ENCODE data around the gene ZNF804A.
"Not testable (repeated sequence)": the region's sequence is repeated elsewhere in the genome, so short reads cannot be mapped to it uniquely, and the experiment has no call there.

Gene ZNF804A

DNA sequence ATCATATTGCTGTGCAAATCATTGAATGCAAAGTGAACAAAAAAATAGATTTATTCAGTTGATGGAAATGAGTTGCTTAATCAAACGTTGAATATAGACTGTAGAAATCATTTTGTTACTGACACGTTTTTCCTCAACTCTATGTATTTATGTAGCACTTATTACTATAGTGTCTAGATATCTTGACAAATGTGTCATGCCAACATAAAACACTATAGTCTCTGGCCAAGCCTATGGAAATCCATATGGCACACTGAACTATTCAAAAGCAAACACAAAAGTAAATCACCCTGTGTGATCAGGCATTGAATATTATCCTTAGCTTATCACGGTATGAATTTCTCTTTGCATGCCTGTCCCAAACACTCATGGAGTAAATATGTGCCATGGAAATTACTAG is 131.3 kb downstream of the ZNF804A start:
- no peak for DNase-seq

- DNase-seq = no peak
These were observed 132.0 kb downstream of the ZNF804A start for GRCh38 chr2:184730288-184730687.

DNA sequence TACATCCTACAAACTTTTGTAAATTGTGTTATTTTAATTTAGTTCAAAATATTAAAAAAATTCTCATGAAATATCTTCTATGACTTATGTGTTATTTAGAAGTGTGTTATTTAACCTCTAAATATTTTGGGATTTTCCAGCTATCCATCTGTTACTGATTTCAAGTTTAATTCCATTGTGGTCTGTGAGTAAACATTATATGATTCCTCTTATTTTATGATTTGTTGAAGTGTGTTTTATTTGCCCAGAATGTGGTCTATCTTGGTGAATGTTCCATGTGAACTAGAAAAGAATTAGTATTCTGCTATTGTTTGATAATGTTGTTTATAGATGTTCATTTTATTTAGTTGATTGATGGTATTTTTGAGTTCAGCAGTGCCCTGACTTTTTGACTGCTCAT is 136.0 kb downstream of the ZNF804A start:
- no peak for DNase-seq

DNA sequence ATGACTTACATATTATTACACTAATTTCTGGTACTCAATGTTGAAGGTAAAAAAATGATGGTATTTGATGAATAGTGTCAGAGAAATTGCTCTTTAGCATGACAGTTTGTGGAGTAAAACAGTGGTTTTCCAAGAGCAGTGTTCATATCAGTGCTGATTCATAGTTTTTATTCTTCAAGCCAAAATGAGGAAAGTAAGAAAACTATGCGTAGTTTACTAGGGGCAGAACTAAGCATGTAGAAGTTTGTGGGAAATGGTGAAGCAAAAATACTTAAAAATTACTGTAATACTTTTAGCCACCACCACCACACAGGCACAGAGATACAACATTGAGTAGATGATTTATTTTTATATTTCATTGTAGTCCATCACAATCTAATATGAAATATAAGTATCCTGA is 137.3 kb downstream of the ZNF804A start:
- no peak for DNase-seq

GRCh38 chr2:184743096-184743495 is 144.8 kb downstream of the ZNF804A start:
- no peak for DNase-seq

GRCh38 chr2:184756161-184756560 is 157.8 kb downstream of the ZNF804A start:
- no peak for DNase-seq

DNA sequence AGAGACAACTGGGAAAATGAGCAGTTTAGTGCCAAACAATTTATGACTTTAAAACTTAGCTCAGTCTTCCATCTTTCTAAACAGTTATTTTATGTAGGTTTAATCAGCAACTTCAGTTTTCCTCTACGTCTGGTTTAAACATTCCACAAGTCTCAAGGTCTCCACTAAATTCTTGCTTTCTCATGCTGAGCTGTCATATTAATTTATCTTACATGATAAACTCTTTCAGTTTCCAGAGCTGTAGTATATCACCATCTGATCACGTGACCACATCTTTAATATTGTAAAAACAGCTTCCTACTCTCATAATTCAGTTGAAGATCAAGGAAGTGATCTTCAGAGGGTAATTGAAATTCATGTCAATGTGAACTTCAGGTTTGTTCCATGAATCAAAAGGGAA is 158.6 kb downstream of the ZNF804A start:
- DNase-seq = no peak

DNA sequence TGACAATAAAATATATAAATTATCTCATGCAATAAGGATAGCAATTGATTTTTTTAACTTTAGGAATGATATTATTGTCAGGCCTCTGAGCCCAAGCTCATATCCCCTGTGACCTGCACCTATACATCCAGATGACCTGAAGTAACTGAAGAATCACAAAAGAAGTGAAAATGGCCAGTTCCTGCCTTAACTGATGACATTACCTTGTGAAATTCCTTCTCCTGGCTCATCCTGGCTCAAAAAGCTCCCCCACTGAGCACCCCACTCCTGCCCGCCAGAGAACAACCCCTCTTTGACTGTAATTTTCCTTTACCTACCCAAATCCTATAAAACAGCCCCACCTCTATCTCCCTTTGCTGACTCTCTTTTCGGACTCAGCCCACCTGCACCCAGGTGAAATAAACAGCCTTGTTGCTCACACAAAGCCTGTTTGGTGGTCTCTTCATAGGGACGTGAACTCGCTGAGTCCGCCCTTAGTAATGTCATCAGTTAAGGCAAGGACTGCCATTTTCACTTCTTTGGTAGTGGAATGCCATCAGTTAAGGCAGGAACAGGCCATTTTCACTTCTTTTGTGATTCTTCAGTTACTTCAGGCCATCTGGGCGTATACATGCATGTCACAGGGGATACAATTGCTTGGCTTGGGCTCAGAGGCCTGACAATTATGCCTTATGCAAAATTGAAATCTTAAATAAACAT is 161.4 kb downstream of the ZNF804A start:
- not testable (repeated sequence) for DNase-seq

- DNase-seq = no peak
These were observed 162.6 kb downstream of the ZNF804A start for GRCh38 chr2:184760931-184761330.

DNA sequence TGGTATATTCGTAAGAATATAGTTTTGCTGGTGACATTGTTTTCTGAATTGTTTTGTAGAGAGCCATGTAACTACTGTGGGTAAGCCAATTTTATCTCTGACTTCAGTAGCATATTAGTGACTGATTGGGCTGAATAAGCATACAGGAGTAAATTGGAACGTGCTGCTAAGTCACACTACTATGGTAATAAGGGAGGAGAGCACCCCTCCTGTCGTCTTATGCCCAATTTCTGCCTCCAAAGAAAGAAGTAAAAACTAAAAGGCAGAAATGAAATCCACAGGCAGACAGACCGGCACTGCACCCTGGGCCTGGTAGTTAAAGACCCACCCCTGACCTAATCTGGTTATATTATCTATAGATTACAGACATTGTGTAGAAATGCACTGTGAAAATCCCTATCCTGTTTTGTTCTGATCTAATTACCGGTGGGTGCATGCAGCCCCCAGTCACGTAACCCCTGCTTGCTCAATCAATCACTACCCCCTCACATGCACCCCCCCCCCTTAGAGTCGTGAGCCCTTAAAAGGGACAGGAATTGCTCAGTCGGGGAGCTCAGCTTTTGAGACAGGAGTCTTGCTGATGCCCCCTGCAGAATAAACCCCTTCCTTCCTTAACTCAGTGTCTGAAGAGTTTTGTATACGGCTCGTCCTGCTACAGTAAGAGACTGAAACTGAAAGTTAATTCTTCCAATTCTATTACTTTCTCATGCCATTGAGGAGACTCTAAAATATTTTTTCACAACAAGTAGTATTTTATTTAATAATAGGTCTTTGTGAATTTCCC is 167.0 kb downstream of the ZNF804A start:
- no peak for DNase-seq

GRCh38 chr2:184767059-184767458 is 168.7 kb downstream of the ZNF804A start:
- DNase-seq = no peak

DNA sequence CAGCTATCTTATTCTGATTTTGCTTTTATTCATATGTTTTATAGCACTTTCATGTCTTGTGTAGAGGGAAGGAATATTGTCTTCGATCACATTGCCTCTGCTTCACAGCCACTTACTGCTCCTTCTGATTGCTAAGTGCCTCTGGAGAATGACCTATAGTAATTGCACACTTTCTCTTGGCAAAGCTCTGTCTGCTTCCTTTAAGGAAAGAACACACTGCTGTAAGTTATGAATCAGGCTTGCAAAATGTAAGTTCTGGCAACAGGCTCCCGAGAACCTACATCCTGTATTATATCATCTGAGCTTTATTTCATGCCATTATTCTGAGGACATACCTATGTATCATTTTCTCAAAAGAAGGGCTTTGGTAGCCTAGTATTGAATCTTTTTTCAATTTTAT is 170.7 kb downstream of the ZNF804A start:
- no peak for DNase-seq

- no peak for DNase-seq
These were observed 171.4 kb downstream of the ZNF804A start for GRCh38 chr2:184769686-184770085.

DNA sequence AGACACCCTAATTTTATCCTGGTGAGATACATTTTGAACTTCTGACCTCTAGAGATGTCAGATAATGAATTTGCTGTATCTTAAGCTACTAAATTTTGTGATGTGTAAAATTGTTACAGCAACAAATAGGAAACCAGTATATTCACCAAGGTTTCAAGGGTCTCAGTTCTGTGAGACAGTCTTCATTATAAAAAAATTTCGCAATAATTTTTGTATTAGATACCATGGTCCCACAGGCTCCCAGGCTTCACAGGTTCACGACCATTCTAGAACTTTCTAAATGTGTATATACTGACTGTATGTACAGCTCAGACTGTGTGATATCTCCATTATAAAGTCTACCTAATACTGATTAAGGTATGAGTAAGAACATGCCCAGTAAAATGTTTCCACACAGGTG is 181.4 kb downstream of the ZNF804A start:
- no peak for DNase-seq

DNA sequence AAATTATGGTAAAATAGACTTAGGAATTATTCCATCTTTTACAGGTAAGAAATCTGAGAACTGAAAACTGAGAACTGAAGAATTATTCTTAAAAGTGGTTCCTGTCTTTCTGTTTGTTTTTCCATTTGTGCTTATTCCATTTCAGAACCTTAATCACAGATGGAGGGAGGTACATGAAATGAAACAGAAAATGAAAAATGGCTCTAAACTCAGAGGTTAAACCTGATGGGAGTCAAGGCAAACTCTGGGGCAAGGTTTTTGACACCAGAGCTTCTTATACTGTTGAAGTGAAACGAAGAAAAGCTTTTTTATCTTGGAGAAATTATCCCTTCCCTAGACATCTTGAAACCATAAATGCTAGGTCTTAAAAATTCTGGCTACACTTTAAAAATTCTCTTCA is 182.1 kb downstream of the ZNF804A start:
- DNase-seq = no peak

- DNase-seq = no peak
These were observed 182.6 kb downstream of the ZNF804A start for GRCh38 chr2:184780944-184781343.

- no peak for DNase-seq
These were observed 185.2 kb downstream of the ZNF804A start for GRCh38 chr2:184783576-184783975.

GRCh38 chr2:184793176-184793575 is 194.8 kb downstream of the ZNF804A start:
- DNase-seq = no peak

- no peak for DNase-seq
These were observed 201.1 kb downstream of the ZNF804A start for GRCh38 chr2:184799379-184799778.

DNA sequence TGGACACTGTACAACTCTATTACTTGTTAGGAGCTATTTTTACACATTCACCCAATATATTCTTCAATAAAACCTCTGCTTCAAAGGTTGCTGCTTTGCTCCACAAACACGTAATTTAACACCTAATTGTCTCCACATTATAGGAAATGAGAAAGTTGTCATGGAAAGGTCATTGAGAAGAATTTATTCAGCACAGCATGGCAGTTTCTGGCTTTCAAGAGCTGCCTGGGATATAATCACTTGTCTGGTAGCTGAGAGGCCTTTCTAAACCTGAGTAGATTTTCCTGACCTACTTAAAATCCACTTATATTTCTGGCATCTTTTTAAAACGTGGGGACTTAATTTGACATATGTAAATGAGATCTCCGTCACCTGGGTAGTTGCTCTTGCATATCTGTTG is 216.1 kb downstream of the ZNF804A start:
- DNase-seq = no peak

DNA sequence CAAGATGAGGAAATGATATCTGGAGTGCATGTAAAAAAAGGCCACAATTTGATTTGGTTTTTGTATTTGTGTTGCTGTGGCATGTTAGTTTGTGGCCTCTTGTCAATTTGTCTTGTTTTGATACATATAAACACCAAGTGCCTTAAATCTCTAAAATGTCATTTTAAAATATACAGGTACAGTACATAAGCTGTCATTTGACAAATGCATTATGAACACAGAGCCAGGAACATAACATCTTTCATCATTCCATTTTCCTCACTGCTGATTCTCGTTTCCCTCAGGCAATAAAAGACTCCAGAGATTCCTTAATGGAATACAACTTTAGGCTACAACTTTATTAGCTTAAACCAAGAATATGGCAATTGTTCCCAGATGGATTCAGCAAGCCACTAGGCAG is 217.5 kb downstream of the ZNF804A start:
- no peak for DNase-seq

DNA sequence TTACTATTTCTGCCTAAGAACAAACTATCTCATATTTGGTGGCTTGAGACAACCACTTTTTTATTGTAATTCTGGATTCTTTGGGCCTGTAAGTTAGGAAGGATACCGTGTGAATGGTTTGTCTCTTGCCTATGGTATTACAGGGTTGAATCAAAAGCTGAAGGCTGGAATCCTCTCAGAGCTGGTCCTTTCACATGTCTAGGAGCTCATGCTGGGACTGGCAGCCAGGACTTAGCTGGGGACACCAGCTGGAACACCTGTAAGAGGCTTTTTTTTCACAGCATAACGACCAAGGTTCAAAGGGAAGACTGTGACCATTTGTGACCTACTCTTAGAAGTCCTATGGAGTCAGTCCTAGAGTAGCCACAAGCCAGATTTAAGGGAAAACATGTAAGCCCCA is 226.3 kb downstream of the ZNF804A start:
- no peak for DNase-seq

GRCh38 chr2:184830531-184830930 is 232.2 kb downstream of the ZNF804A start:
- no peak for DNase-seq

- DNase-seq = no peak
These were observed 236.5 kb downstream of the ZNF804A start for GRCh38 chr2:184834699-184835397.

Data from NCI-H1105 (cell line).